Measurements from ENCODE around the gene TSPAN31. TPM values are rescaled to one million over a fixed set of nuclear protein-coding genes. Genes with fewer than 3 reads are reported as not detected.

Gene TSPAN31
- polyA plus RNA-seq, 1 donor: 62.2 TPM

DNA sequence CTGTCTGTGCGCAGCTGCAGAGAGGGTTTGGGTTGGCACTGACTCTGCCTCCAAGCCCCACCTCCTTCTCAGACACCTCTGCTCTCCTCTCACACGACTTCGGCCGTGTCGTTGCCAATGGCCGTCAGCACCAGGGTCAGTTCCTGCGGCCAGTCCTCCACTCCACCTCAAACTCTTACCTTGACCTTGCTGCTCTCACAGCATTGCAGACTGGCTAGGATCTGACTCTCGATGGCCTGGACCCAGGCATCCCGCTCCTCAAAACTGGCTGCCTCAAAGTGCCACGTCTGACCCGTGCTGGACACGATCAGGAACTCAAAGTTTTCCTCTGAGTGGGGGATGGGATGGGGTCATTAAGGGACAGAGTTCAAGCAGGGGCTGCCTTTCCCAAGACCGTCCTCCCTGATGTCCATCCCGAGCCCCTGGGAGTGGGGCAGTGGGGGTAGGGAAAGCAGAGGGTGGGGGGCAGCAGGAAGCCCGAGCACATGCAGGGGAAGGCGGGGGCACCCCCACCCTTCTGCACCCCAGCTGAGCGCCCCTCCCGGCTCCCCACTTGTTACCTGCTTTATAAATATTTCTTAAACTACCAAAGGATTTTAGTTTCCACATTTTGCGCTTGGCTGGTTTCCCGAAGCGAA lies 17.0 kb upstream of the TSPAN31 start:
- no peak for DNase-seq
- no peak overlapping the region for H3K27ac ChIP-seq (ENCODE audit: low read length)
- H3K4me1 ChIP-seq (ENCODE audit: control insufficient read depth, insufficient read depth, low read length): peaks cover 10% of the 10 kb centered on the region
- no peak overlapping the region for H3K4me3 ChIP-seq (ENCODE audit: low read length)
- 78% methylated on average over 3 of the region's 21 CpGs for WGBS (ENCODE audit: insufficient coverage, low lambda C conversion rate)
- H3K9me3 ChIP-seq (ENCODE audit: control insufficient read depth, low read depth, low read length): peaks cover 13% of the 10 kb centered on the region
- H3K36me3 ChIP-seq (ENCODE audit: control insufficient read depth, insufficient read depth, low read length): no peaks in the 10 kb centered on the region
- peaks cover 78% of the 10 kb centered on the region for H3K27me3 ChIP-seq (ENCODE audit: control insufficient read depth, insufficient read depth, low read length)

DNA sequence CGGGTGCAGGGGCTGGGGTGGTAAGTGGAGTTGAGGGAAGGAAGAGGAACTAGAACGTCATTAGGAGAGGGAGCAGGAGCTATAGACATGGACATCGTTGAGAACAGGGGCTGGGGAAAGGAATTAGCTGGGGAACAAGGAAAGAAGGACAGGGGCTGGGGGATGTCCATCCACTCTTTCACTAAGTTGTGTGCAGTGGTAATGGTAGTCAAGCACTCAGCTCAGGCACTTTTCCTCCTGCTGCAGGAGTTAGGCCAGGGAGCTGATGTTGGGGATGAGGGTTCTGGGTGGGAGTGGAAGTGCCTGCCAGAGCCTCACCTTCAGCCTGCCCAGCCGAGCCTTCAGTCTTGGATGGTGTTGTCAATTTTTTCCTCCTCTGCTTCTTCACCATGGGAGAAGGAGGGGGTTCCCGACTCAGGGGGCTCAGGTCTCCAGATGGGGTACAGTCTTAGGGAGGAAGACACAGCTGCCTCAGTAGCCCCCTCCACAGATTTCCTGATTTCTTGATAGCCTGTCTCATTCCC lies 15.5 kb upstream of the TSPAN31 start:
- H3K9me3 ChIP-seq (ENCODE audit: control insufficient read depth, low read depth, low read length): peaks cover 13% of the 10 kb centered on the region
- H3K27ac ChIP-seq (ENCODE audit: low read length): no peak overlapping the region
- no peak for DNase-seq
- H3K4me1 ChIP-seq (ENCODE audit: control insufficient read depth, insufficient read depth, low read length): peaks cover 10% of the 10 kb centered on the region
- peaks cover 91% of the 10 kb centered on the region for H3K27me3 ChIP-seq (ENCODE audit: control insufficient read depth, insufficient read depth, low read length)
- H3K4me3 ChIP-seq (ENCODE audit: low read length): no peak overlapping the region
- WGBS (ENCODE audit: insufficient coverage, low lambda C conversion rate): 10% methylated on average over 2 of the region's 5 CpGs
- H3K36me3 ChIP-seq (ENCODE audit: control insufficient read depth, insufficient read depth, low read length): no peaks in the 10 kb centered on the region

DNA sequence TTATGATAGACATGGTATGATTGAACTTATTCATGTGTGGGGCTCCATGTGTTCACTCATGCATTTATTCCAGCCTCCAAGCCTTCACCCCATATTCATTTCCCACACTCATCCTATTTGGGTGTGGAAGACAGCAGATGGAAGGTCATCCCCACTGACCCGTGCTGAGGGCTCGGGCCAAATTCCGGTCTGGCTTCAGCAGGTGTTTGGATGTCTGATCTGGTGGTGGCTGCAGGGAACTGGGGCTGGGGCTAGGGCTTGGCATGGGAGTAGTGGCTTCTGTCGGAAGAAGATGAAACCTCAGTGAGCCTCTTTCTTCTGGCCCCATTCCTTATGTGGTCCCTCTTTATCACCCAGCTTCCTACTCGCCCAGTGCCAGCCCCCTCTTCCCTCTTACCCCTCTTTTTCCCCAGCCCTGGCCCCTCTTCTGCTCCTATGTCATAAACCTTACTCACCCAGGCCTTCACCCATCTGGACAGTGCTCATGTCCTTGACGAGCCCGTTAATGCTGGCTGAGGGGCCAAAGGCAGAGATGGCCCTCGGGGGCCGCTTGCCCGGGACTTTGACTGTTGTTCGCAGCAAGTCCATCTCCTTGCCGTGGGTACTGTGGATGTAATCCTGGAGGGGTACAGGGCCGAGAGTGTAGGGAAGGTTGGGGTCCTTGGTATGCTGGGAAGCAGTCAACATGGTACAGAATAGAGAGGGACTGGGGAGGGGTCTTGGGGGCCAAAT lies 14.3 kb upstream of the TSPAN31 start:
- DNase-seq: no peak
- Histone ChIP-seq H3K9me3 (ENCODE audit: control insufficient read depth, low read depth, low read length) (peaks cover 13% of the 10 kb centered on the region), H3K27me3 (ENCODE audit: control insufficient read depth, insufficient read depth, low read length) (peaks cover 93% of the 10 kb centered on the region), H3K4me1 (ENCODE audit: control insufficient read depth, insufficient read depth, low read length) (peaks cover 10% of the 10 kb centered on the region), H3K36me3 (ENCODE audit: control insufficient read depth, insufficient read depth, low read length) (no peaks in the 10 kb centered on the region), H3K27ac (ENCODE audit: low read length) (no peak overlapping the region), H3K4me3 (ENCODE audit: low read length) (no peak overlapping the region)
- no CpG with 5 or more reads among the region's 13 CpGs for WGBS (ENCODE audit: insufficient coverage, low lambda C conversion rate)

DNA sequence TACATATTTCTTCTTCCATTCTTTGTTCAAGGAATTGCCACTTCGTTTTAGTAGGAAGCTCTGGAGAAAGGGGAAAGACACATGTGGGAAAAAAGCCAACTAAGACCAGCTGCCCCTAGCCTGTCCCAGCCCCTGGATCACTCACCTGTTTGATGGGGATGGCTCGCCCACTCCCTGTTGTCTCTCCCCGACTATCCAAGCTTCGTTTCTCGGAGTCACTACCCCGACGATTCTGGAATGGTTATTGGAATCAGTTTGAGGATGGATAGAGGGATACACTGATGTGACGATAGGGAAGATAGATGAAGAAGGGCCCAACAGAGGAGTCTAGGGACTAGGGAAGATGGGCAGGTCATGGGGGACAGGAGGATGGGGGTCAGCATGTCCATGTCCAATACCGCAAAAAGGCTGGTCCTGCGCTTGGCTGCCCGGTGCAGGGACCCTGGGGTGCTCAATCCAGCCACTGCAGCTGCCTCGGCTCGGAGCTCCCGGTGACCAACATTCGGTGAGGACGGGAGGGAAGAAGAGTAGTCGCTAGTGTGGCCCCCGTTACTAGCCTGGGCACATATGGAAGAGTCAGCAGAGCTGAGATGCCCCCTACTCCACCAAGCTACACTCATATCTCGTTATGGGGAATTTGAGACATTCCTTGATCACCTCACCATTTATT lies 13.3 kb upstream of the TSPAN31 start:
- no peak overlapping the region for H3K27ac ChIP-seq (ENCODE audit: low read length)
- no peak for DNase-seq
- no peak overlapping the region for H3K4me3 ChIP-seq (ENCODE audit: low read length)
- peaks cover 10% of the 10 kb centered on the region for H3K4me1 ChIP-seq (ENCODE audit: control insufficient read depth, insufficient read depth, low read length)
- H3K9me3 ChIP-seq (ENCODE audit: control insufficient read depth, low read depth, low read length): peaks cover 13% of the 10 kb centered on the region
- H3K27me3 ChIP-seq (ENCODE audit: control insufficient read depth, insufficient read depth, low read length): peaks cover 98% of the 10 kb centered on the region
- WGBS (ENCODE audit: insufficient coverage, low lambda C conversion rate): no CpG with 5 or more reads among the region's 19 CpGs
- H3K36me3 ChIP-seq (ENCODE audit: control insufficient read depth, insufficient read depth, low read length): no peaks in the 10 kb centered on the region

DNA sequence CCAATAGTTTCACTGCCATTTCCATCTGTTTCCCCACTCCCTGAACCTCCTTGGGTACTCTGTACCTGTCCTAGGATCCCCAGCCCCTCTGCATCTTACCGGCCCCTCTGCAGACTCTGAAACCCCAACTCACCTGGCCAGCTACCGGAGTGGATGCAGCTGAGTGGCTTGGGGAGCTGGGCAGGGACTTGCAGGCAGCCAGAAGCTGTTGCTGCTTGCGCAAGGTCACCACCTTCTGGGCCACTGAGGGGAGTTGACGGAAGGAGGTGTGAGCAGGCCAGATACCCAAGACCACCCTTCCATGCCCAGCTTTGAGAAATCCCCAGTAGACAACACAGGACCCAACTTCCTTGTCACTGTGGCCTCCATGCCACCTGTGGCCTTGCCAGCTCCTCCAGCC lies 12.6 kb upstream of the TSPAN31 start:
- Histone ChIP-seq H3K27me3 (ENCODE audit: control insufficient read depth, insufficient read depth, low read length) (peaks cover 98% of the 10 kb centered on the region), H3K36me3 (ENCODE audit: control insufficient read depth, insufficient read depth, low read length) (no peaks in the 10 kb centered on the region), H3K4me1 (ENCODE audit: control insufficient read depth, insufficient read depth, low read length) (peaks cover 9% of the 10 kb centered on the region), H3K9me3 (ENCODE audit: control insufficient read depth, low read depth, low read length) (peaks cover 10% of the 10 kb centered on the region), H3K27ac (ENCODE audit: low read length) (no peak overlapping the region), H3K4me3 (ENCODE audit: low read length) (no peak overlapping the region)
- no CpG with 5 or more reads among the region's 4 CpGs for WGBS (ENCODE audit: insufficient coverage, low lambda C conversion rate)
- no peak for DNase-seq

DNA sequence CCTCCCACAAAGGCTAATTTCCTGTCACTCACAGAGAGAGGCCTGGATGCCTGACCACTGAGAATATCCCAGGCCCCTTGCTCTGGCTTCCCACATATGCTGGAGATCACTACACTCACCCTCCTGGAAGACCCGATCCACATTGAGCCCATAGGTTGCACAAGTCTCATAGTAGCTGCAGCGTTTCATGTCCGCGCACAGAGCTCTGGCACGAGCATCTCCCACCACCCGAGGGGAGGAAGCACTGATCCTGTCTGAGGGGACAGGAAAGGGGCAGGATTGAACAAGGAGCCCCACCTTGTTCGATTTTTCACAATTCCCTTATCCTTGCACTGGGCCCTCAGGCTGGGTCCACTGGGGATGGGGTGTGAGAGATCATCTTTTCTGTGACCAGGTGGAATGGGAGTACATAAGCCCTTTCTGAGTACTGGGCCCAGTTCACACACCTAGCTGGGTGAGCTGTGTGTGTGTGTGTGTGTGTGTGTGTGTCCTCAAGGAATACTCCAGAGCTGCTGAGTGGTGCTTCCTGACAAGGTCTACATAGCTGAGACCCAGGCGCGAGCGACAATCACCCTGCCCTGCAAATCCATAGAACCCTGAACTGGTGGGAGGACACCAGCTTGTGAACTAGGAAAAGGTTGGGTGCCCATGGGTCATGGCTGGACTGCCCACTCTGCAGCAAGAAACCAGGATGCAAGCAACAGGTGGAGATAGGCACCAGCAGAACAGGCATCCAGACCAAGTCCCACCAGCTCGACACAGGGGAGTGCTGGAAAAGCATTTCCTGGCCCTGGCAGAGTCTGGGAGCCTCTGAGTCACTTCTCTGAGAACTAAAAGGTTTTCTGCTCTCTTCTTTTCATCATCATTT lies 11.9 kb upstream of the TSPAN31 start:
- no peak for DNase-seq
- Histone ChIP-seq H3K27me3 (ENCODE audit: control insufficient read depth, insufficient read depth, low read length) (peaks cover 98% of the 10 kb centered on the region), H3K4me3 (ENCODE audit: low read length) (no peak overlapping the region), H3K9me3 (ENCODE audit: control insufficient read depth, low read depth, low read length) (peaks cover 7% of the 10 kb centered on the region), H3K36me3 (ENCODE audit: control insufficient read depth, insufficient read depth, low read length) (no peaks in the 10 kb centered on the region), H3K27ac (ENCODE audit: low read length) (no peak overlapping the region), H3K4me1 (ENCODE audit: control insufficient read depth, insufficient read depth, low read length) (peaks cover 8% of the 10 kb centered on the region)
- no CpG with 5 or more reads among the region's 11 CpGs for WGBS (ENCODE audit: insufficient coverage, low lambda C conversion rate)

DNA sequence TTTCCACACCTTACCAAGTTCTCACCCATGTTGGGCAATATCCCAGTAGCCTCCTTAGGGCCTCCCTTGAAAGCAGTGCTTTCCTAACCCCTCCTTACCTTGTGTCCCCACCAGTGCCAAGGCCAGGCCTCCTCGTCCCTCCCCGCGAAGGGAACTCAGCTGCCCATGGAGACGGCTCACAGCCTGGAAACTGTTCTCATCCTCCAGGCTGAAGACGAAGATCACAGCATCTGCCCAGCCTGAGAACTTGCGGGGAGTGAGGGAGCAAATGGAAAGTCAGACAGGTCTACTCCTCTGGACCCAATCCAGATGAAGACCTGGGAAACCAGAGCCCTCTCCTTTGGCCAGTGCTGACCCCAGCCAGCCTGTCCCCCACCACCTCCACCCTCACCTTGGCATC lies 10.9 kb upstream of the TSPAN31 start:
- no CpG with 5 or more reads among the region's 6 CpGs for WGBS (ENCODE audit: insufficient coverage, low lambda C conversion rate)

DNA sequence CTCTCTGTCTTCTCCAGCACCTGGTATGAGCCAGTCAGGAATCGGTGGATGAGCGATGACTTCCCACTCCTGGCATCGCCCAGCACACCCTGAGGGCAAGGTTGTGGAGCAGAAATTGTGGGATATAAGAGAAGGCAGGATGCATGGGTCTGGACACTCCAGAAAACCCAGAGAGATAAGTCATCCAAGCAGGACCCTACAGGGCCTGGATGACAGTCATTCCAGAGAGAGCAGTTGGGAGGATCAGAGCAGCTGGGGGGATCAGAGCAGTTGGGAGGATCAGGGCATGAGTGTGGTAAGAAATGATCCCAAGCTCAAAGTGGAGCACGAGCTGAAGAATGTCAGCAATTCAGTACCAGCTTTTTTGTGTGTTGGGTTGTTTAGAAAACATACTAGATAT lies 10.2 kb upstream of the TSPAN31 start:
- peaks cover 7% of the 10 kb centered on the region for H3K9me3 ChIP-seq (ENCODE audit: control insufficient read depth, low read depth, low read length)
- H3K36me3 ChIP-seq (ENCODE audit: control insufficient read depth, insufficient read depth, low read length): no peaks in the 10 kb centered on the region
- H3K4me1 ChIP-seq (ENCODE audit: control insufficient read depth, insufficient read depth, low read length): peaks cover 8% of the 10 kb centered on the region
- no CpG with 5 or more reads among the region's 4 CpGs for WGBS (ENCODE audit: insufficient coverage, low lambda C conversion rate)
- peaks cover 98% of the 10 kb centered on the region for H3K27me3 ChIP-seq (ENCODE audit: control insufficient read depth, insufficient read depth, low read length)
- H3K4me3 ChIP-seq (ENCODE audit: low read length): no peak overlapping the region
- H3K27ac ChIP-seq (ENCODE audit: low read length): no peak overlapping the region
- DNase-seq: no peak

More for the DNA sequence above, 10.9 kb upstream of the TSPAN31 start:
- H3K36me3 ChIP-seq (ENCODE audit: control insufficient read depth, insufficient read depth, low read length): no peaks in the 10 kb centered on the region
- H3K9me3 ChIP-seq (ENCODE audit: control insufficient read depth, low read depth, low read length): peaks cover 7% of the 10 kb centered on the region
- DNase-seq: no peak
- no peak overlapping the region for H3K27ac ChIP-seq (ENCODE audit: low read length)
- H3K27me3 ChIP-seq (ENCODE audit: control insufficient read depth, insufficient read depth, low read length): peaks cover 98% of the 10 kb centered on the region
- peaks cover 8% of the 10 kb centered on the region for H3K4me1 ChIP-seq (ENCODE audit: control insufficient read depth, insufficient read depth, low read length)
- no peak overlapping the region for H3K4me3 ChIP-seq (ENCODE audit: low read length)

DNA sequence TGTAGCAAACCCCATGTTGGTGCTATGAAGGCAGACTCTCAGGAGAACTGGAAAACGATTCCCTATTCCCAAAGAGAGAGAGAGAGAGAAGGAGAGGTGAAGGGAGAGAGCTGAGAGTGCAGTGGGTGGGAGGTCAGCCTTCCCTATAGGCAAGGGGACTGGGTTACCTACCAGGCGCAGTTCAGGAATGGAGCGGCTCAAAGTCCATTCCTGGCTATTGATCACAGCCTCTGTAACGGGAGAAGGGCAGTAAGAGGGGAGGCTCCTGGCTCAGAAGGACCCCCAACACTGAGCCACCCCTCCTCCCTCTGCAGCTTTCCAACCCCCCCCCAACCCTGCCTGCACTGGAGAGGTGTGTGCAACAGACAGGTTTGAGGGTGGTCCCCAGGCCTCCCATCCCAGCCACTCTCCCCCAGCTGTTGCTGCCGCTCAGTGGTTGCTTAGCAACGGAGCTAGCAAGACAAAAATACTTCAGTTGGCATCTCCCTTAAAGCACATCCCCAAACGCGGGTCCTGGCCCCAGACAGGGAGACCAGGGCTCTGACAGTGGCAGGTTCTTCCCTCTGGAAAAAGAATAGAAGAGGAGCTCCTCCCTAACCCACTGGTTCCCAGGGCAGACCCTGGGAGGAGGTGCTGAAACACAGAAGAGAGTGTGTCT lies 9.5 kb upstream of the TSPAN31 start:
- Histone ChIP-seq H3K9me3 (ENCODE audit: control insufficient read depth, low read depth, low read length) (peaks cover 7% of the 10 kb centered on the region), H3K27me3 (ENCODE audit: control insufficient read depth, insufficient read depth, low read length) (peaks cover 98% of the 10 kb centered on the region), H3K27ac (ENCODE audit: low read length) (no peak overlapping the region), H3K4me3 (ENCODE audit: low read length) (no peak overlapping the region), H3K4me1 (ENCODE audit: control insufficient read depth, insufficient read depth, low read length) (peaks cover 8% of the 10 kb centered on the region), H3K36me3 (ENCODE audit: control insufficient read depth, insufficient read depth, low read length) (no peaks in the 10 kb centered on the region)
- WGBS (ENCODE audit: insufficient coverage, low lambda C conversion rate): no CpG with 5 or more reads among the region's 8 CpGs
- DNase-seq: no peak

All from large intestine (tissue), 3 donors.